Brain pericyte (primary cell): Measurements from ENCODE around the gene TMEM178A.

Experiments
- DNase-seq: peaks from one replicate; pipeline ENCODE4 v3.0.0-alpha.2; 2012; ENCODE audit warnings: low read depth, low spot score

Gene TMEM178A

DNA sequence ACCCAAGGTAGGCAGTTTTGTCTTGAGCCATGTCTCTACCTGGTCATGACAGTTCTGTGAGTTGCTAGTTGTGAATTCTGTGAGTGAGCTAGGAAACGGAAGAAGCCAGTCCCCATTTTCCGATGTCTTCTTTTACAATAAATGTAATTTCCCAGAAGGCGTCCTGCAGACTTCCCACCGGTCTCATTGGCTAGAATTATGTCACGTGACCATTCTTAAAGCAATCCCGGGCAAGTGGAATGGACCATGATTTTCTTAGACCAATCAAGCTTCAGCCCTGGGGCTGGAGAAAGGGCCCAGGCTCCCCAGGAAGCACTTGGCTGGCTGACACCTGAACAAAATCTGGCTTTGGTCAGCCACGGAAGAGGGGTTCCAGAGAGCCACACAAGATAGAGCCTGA is 10.6 kb downstream of the TMEM178A start:
- DNase-seq: no peak

DNA sequence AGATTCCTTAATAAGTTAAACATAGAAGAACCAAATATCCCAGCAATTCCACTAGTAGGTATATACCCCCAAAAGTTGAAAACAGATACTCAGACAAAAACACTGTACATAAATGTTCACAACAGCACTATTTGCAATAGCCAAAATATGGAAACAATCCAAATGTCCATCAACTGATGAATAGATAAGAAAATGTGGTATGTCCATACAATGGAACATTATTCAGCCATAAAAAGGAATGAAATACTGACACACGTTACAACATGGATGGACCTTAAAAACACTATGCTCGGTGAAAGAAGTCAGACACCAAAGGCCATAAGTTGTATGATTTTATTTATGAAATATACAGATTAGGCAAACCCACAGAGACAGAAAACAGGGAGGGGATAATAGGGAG is 12.5 kb downstream of the TMEM178A start:
- no peak for DNase-seq

DNA sequence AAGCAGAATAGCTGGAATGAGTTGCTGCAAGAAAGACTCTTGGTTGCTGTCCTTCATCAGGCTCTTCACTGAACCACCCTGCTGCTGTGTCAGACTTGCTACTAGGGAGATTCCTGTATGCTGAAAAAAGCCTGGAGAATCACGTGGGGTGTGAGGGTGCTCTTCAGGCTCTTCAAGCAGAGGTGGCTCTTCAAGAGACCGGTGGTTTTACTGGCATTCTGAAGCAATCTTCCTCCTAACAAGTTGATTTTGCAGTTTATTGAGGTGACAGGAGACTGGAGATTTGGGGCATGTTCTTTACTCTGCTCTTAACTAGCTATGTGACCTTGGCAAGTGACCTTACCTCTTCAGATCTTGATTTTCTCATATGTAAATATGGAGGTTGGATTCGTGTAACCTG is 14.1 kb downstream of the TMEM178A start:
- no peak for DNase-seq

DNA sequence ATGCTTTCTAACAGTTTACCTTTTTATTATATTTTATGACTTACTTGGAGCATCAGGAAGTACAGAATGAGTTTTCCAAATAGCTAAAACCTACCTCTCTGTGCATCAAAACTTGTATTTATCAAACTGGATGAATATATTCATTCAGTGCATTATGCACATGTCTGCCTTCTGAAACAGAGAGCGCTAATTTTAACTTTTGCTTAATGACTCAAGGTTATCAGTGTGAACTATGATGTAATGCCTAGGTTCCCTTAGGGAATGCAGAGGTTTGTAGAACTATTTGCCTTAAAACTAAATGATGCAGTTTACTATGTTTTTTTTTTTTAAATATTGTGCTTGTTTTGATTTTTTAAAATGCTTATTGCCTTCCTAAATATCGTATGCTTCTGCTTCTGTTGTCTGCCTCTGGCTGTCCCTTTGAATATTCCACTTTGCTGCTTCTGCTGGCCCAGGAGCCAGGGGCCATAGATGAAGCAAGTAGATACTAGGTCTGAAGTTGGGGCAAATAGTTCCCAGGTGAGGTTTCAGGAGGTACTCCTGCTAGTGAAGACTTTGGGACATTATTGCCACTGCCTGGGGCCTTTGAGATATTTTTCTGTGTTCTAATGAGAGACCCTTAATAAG is 16.5 kb downstream of the TMEM178A start:
- DNase-seq: no peak

DNA sequence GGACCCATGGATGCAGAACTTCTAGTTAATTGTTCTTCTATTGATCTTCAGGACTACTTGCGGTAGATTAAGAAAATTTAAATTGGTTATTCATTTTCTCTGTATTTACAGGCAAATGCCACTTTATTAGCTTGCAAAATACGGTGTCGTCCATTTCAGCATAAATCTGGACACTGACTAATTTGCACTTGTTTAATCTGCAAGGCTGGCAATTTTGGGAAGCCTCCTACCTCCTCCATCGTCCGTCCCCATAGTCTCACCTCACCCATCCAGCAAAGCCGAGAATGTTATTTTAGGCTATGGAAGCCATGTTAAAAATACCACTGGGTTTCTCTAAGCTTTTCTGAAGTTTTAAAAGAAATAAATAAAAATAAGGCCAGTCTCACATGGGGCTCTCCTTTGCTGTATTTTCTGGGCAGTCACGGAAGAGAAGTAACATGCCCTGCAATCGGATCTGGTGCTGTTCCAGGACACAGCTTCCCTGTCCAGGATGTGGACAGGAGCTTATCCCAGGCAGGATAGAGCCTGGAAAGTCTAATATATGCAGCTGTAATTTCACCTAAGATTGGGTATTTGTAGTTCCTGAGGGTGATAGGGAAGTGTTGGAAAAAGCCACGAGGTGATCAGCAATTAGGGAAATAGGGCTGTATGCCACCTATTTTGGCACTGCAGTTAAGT is 17.4 kb downstream of the TMEM178A start:
- DNase-seq: no peak

DNA sequence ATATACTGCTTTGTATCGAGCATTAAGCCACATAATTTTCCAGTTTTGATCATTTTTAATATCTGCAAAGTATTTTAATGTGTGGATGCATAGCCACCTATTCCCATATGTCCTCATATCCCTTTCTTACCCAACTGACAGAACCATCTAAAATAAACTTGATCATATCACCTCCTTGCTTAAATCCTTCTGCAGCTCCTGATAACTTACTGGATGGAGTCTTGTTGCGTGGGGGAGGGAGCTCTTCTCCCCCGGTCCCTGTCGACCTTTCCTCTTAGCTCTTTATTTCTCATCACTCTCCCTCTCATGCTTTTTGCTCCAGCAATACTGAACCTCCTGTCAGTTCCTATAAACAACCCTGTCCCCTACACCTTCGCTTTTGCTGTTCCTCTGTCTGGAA is 18.7 kb downstream of the TMEM178A start:
- no peak for DNase-seq

DNA sequence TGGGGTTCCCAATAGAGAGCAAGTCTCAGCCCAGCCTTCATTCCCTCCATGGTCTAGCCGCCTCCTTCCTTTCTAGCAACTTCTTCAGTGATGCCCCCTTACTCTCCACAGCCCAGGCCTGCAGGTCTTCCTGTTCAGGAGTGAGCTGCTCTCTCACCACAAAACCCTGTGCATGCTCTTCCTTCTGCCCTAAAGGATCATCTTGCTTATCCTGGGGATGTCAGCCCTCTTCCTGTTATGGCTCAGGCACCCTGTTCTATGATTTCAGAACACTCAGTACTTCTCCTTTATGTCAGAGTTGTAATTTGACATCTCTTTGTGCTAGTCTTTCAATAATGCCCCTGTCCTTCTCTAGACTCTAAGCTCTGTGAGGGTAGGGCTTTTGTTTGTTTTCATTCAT is 19.4 kb downstream of the TMEM178A start:
- DNase-seq: no peak

DNA sequence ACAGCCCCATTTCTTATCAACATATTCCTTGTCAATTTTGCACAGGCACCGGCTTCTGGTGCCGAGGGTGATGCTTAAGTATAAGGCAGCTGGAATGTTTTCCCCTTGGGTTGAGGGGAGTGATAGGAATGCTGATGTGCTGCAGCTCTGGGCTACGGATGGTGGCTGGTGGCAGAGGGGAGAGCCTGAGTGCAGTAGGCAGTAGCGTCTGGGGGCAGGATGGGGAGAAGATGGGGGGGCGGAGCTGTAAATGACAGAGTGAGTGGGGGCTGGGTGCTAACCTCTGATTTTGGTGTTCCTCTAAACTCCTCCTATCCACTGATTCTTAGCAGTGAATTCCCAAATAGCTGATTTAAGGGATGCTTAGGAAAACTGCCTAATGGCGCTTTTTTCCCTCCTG is 20.7 kb downstream of the TMEM178A start:
- DNase-seq: no peak

DNA sequence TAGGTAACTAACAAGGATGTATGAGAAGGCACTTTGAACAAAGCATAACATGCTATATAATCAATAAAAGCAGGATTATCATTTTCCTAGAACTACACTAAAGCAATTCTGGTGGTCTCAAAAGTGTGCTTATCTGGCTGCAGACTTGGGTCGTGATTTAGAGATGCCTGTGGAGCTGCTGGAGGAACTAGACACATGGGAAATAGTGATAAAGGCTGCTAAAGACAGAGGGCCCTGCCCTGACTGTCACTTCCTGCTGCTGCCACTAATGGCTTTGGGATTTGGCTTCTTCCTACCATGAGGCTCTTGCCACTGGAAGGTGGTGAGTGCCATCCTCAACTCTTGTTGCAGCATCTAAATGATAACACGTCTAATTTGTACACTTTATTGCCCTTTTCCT is 22.5 kb downstream of the TMEM178A start:
- DNase-seq: no peak

DNA sequence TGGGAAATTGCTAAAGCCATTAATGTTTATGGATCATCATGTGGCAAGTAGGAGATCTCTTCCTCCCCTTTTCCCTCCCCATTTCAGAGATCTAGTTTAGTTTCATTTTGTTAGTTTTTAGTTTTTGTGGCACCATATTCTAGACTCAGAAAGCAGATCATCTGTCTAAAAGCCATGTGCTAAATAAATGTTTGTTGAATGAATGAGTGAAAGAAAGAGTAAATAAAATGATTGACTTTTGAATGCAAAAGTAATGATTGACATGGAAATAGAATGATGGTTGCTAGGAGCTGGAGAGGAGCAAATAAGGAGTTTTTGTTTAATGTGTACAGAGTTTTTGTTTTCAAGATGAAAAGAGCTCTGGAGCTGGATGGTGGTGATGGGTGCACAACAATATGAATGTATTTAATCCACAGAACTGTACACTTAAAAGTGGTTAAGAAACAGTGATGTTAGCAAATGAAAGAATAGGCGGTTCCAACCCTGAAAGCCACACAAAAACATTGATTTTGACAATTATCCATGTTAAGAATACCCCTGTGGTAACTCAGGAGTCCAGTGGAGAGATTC is 23.6 kb downstream of the TMEM178A start:
- no peak for DNase-seq

DNA sequence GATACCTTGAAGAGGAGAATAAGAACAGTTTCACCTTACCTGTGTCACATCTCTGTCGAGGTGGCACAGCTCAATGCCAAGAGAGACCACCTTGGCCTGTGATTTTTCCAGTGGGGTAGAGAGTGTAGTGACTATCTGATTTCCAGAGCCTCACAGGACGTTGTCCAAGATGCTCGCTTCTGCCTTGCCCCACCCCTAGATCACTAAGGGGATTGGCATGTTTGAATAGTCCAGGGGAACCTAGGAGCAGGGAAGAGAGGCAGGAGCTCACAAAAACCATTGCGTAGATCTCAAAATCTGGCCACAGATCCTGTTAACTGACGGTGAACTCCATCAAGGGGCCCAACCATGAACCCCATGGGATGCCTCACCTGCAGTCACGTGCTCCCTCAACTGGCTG is 24.2 kb downstream of the TMEM178A start:
- no peak for DNase-seq

DNA sequence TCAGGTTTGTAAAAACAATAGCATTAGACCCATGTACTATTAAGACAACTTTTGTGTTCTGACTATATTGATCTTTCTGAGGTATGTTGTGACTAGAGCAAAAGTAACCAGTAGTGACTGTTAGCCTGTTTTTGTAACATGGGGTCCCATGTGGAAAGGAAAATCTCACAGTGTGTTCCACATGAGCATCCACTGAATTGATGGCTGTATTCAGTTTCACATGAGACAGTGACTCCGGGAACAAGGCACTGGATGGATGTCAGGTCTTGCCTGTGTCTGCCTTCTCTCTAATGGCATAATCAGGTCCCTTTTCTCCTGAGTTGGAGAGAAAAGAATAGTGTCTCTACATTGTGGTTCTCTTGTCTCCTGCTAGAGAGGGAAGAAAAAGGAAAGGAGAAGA is 27.5 kb downstream of the TMEM178A start:
- DNase-seq: no peak

DNA sequence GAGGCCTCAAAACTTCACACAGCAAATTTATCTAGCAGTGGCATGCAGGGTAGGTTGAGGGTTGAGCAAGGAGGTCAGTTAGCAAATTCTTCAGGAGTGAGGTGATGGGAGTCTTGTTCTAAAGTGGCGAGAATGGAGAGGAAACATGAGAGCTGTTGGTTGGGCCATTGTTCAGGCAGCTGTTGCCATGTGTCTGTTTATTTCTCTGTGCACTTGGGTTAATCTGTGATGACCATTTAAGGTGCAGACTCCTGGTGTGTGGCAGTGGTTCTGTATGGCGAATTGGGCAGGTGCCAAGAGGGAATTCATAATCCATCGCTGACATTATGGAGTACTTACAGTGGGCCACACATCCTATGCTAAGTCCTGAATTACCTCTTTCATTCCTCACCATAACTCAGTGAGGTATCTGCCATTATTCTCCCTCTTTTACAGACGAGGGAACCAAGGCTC is 30.4 kb downstream of the TMEM178A start:
- no peak for DNase-seq

DNA sequence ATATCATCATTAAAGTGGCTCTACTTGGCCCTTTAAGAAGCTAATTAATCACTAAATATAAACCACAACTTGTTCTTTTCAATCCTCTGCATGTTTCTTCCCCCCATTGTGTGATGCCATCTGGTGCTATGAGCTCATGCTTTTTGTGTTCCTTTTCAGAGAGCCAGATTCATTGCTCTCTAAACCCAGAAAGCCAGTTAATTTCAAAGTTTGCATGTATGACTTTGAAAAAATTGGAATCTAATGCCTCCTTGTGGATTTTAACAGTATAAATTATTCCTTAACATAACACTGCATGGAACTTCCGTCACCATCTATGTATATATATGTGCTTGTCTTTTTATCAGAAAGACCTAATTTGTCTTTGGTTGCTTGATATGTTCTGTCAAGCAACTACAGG is 31.1 kb downstream of the TMEM178A start:
- DNase-seq: no peak

DNA sequence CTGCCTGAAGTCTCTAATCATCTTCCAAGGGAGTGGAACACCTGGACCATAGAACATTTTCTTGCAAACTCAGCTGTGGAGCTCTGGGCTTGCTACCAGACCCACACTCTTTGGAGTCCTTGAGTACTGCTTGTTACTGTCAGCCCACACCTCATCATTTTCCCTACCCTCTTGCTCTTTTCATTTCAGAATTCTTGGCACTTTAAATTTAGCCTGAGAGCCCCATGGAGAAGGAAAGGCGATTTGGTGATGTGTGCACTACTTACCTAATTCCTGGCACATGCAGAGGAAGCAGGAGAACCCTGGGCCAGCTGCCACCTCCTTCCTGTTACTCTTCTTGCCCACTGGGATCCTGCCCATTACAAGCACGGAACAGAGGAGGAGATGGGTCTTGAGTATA is 31.7 kb downstream of the TMEM178A start:
- DNase-seq: no peak

DNA sequence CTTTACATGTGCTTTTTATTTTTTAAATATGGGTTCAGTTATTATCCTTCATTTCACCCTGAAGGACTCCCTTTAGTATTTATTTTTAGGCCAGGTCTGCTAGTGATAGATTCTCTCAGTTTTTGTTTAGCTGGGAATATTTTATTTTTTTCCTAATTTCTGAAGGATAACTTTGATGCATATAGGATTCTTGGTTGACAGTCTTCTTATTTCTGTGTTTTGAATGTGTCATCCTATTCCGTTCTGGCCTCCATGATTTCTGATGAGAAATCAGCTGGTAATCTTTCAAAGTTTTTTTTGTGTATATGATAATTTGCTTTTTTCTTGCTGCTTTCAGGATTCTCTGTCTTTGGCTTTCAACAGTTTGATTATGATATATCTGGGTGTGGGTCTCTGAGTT is 35.4 kb downstream of the TMEM178A start:
- DNase-seq: no peak

DNA sequence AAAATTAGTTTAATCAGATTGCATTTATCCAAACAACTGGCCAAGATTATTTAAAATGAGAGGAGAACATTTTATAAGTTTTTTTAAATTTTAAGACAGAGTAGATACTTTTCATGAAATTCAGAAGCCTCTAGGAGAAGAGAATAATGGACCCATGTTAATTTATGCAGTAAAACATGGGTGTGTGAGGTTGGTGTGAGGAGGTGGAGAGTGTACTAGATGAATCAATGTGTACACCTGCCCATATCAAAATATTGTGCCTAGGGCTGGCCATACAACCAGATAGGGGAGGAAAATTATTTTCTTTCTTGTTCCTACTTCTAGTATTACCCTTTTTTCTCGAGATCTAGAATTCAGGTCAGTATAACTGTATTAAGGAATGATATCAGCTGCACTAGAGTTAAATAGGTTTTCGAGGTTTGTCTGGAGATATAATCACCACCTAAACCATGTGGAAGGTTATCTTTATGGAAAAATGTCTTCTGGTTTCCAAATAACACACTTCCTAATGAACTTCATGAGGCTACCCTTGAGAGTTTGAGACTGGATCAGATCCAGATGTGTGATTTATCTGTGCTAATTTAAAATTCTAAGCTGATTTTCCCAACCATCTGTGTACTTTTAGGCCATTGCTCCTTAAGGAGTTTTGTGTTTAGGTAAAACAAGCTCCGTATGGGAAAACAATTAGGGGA is 37.6 kb downstream of the TMEM178A start:
- no peak for DNase-seq

DNA sequence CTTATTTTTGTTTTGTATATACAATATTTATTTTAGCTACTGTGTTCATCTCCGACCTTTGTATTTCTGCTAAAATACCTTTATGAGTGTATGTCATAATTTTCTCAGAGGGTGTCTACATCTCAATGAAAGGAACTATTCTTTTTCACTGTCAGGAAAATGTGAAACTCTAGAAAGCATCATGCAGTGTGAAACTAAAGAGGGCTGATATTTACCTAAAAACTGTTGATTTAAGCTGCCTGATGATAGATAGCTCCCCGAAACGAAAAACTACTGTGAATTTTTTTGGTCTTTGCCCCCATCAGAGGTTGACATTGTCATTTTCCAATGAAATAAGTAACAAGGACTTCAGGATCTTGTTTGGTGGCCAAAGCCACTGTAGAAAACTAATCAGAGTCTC is 38.8 kb downstream of the TMEM178A start:
- no peak for DNase-seq

DNA sequence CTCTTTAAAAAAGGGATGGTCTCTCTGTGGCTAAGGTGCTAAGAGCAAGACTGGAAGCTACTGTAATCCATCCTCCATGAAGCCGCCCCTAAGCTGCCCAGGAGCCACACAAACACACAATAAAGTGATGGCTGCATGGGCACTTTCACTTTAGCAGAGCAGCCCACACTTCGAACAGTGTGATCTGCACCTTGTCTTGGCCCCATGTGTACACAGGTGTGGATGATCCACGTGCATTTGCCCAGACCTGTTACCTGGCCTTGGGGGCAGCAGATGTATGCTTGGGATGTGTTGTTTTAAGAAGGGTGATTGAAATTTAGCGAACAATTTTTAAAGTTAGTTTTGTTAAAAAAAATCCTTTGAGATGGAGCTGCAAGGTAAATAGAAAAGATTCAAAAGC is 39.9 kb downstream of the TMEM178A start:
- no peak for DNase-seq

DNA sequence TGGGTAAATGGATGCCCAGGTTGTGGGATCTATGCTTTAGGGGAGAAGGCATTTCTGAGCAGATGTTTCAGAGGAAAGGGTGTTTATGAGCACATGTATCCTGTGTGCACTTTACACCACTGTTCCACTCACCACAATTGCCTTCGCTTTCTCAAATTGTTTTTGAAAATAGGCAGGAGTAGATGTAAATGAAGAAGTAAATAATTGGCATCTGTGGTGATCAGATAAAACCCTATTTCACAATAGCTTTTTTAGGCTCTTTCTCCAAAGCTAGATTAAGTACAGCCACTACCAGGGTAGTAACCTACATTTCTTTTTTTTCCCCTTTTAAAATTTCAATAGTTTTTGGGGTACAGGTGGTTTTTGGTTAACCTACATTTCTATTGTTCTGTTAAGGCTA is 40.6 kb downstream of the TMEM178A start:
- no peak for DNase-seq

DNA sequence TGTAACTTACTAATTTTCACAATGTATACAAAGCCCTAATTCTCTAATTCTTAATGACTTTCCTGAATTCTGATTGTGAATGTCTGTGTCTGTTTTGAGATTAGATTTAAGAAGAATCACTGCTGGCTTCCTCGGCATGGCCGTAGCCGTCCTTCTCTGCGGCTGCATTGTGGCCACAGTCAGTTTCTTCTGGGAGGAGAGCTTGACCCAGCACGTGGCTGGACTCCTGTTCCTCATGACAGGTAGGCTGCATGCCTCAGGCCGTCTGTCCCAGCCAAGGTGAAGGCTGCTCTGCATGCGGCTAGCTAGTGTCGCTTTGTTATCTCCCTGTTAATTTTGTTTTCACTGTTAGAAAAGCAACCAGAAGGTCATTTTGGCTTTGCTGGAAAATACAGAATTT is 41.2 kb downstream of the TMEM178A start:
- DNase-seq: no peak

DNA sequence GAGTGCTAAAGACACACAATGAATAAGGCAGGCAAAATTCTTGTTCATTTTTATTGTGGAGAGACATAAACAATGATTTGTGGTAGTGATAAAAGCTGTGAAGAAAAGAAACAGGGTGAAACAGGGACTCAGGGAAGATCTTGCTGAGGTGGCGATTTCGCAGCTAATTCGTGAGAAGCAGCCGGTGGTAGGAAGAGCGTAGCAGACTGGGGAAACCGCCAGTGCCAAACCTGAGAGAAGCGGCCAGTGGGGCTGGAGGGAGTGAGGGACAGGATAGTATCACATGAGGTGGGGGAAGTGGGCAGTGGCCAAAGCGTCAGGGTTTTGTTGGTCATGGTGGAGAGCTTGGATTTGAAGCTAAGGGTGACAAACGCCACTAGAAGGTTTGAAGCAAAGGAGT is 42.3 kb downstream of the TMEM178A start:
- no peak for DNase-seq

DNA sequence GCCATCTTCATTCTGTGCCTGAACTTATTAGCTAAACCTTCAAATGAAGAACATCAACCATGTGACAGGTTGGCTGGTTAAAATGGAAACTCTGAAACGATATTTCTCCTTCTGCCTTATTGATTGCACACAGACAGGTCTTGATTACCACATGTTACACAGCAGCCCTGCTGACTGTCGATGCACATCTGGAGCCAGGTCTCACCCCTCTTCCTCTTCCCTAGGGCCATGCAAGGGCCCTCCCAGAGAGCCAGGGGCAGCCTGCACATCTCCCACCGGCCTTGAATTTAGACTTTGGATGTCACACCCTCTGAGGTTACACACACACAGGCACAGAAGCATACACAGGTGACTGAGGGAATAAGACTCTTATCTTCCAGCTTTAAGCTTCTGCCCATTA is 45.1 kb downstream of the TMEM178A start:
- no peak for DNase-seq
